Vagina (tissue), 2 donors: ENCODE measurements around the gene KCTD17. TPM values are rescaled to one million over a fixed set of nuclear protein-coding genes. Genes with fewer than 3 reads are reported as not detected.

Experiments used
- DNase-seq, 2 donors: peaks; one replicate each; pipeline ENCODE4 v3.0.0-alpha.2; 2017; ENCODE audit errors: extremely low spot score in 2 of 2
- H3K27ac ChIP-seq: fragments of 200-600 bp; sonication (generic); one replicate; pipeline ENCODE4 v1.5.1; 2019
- H3K27me3 ChIP-seq: fragments of 200-600 bp; sonication (generic); one replicate; pipeline ENCODE4 v1.5.1; 2019
- H3K36me3 ChIP-seq, 2 donors: fragments of 200-600 bp; sonication (generic); one replicate each; pipeline ENCODE4 v1.5.1; 2017 to 2019
- H3K4me1 ChIP-seq: fragments of 200-600 bp; sonication (generic); one replicate; pipeline ENCODE4 v1.5.1; 2019
- H3K4me3 ChIP-seq, 2 donors: fragments of 200-600 bp; sonication (generic); 1 replicate in 1 of 2; 2 replicates in 1 of 2; pipeline ENCODE4 v1.5.1; 2016 to 2019
- H3K9me3 ChIP-seq: fragments of 200-600 bp; sonication (generic); one replicate; pipeline ENCODE4 v1.5.1; 2019
- CTCF ChIP-seq, 3 experiments: fragments of 450-650 bp in 2 of 3; fragments of 200-600 bp in 1 of 3; sonication (generic) in 1 of 3; IDR thresholded peaks; one replicate each; pipeline ENCODE4 v1.5.1; 2017 to 2019; ENCODE audit warnings: antibody characterized with exemption in 3 of 3, mild to moderate bottlenecking in 2 of 3, moderate library complexity in 2 of 3
- POLR2A ChIP-seq, 2 donors: fragments of 450-650 bp; IDR thresholded peaks; one replicate each; pipeline ENCODE4 v1.6.1; 2017; ENCODE audit warnings: antibody characterized with exemption in 2 of 2, mild to moderate bottlenecking in 2 of 2, moderate library complexity in 2 of 2
- POLR2AphosphoS5 ChIP-seq, 2 donors: sonication (generic); formaldehyde crosslinking; IDR thresholded peaks; one replicate each; pipeline ENCODE4 v1.9.0; 2017; ENCODE audit warnings: antibody characterized with exemption in 2 of 2, mild to moderate bottlenecking in 2 of 2, low read depth in 1 of 2; ENCODE audit not compliant: insufficient read depth in 1 of 2
- intact Hi-C: fragments of 100-400 bp; cut with DNase I; formaldehyde crosslinking; loops from one replicate; pipeline ENCODE4 v1.15.1; 2023
- total RNA-seq: library from RNA; depleted of rRNA; stranded (reverse); fragments of >200 nt; gene quantifications from one replicate; pipeline ENCODE4 v1.2.3, GENCODE V29; 2016

The KCTD17 gene
- total RNA-seq: 27.5 TPM

- TF ChIP-seq POLR2AphosphoS5 (IDR thresholded peaks at IDR 0.05; ENCODE audit: insufficient read depth in 1 of 2, low read depth in 1 of 2) (no peak), POLR2A (IDR thresholded peaks at IDR 0.05) (no peak), CTCF (IDR thresholded peaks at IDR 0.05) (no peak)
- Histone ChIP-seq H3K9me3 (no peaks in the 10 kb centered on the region), H3K27ac (peak within 1 kb of the TSS; percentile 53), H3K4me1 (peaks cover 33% of the 10 kb centered on the region), H3K4me3 (peak within 1 kb of the TSS; percentile 74 to 75), H3K36me3 (peaks cover 0 to 6% of the 10 kb centered on the region in 2 donors), H3K27me3 (no peaks in the 10 kb centered on the region)
- intact Hi-C loops: no loop called here
- DNase-seq: no peak
Measured at GRCh38 chr22:37051391-37052385, at the start of gene KCTD17. TSS of gene KCTD17 (plus strand) at chr22:37051742. CDS start at chr22:37051761, 19 bp downstream.

GRCh38 chr22:37001826-37002225 lies 49.7 kb upstream of the KCTD17 start:
- Histone ChIP-seq H3K27ac (no peak overlapping the region), H3K4me3 (no peak overlapping the region), H3K4me1 (no peaks in the 10 kb centered on the region), H3K9me3 (no peaks in the 10 kb centered on the region), H3K27me3 (no peaks in the 10 kb centered on the region), H3K36me3 (no peaks in the 10 kb centered on the region)
- no peak for DNase-seq
- no peak for TF ChIP-seq CTCF (IDR thresholded peaks at IDR 0.05)
- intact Hi-C loops: no loop called here

GRCh38 chr22:37002633-37003032 lies 48.9 kb upstream of the KCTD17 start:
- Histone ChIP-seq H3K27me3 (no peaks in the 10 kb centered on the region), H3K9me3 (no peaks in the 10 kb centered on the region), H3K4me3 (no peak overlapping the region), H3K27ac (no peak overlapping the region), H3K36me3 (no peaks in the 10 kb centered on the region), H3K4me1 (no peaks in the 10 kb centered on the region)
- intact Hi-C loops: no loop called here
- no peak for TF ChIP-seq POLR2AphosphoS5 (IDR thresholded peaks at IDR 0.05; ENCODE audit: insufficient read depth in 1 of 2, low read depth in 1 of 2)
- TF ChIP-seq CTCF (IDR thresholded peaks at IDR 0.05): no peak
- no peak for TF ChIP-seq POLR2A (IDR thresholded peaks at IDR 0.05)
- no peak for DNase-seq

- intact Hi-C loops: no loop called here
- DNase-seq: no peak
Measured at GRCh38 chr22:37007651-37008050, 43.9 kb upstream of the KCTD17 start.

More at GRCh38 chr22:37007651-37008050, 43.9 kb upstream of the KCTD17 start:
- Histone ChIP-seq H3K4me3 (no peak overlapping the region), H3K27ac (no peak overlapping the region), H3K36me3 (no peaks in the 10 kb centered on the region), H3K4me1 (no peaks in the 10 kb centered on the region), H3K9me3 (no peaks in the 10 kb centered on the region), H3K27me3 (no peaks in the 10 kb centered on the region)
- TF ChIP-seq POLR2A (IDR thresholded peaks at IDR 0.05): no peak
- no peak for TF ChIP-seq CTCF (IDR thresholded peaks at IDR 0.05)
- no peak for TF ChIP-seq POLR2AphosphoS5 (IDR thresholded peaks at IDR 0.05; ENCODE audit: insufficient read depth in 1 of 2, low read depth in 1 of 2)
